Activated naive CD8-positive, alpha-beta T cell (primary cell): Measurements from ENCODE around the gene FKBP1B.

Experiments used
- H3K27ac Mint-ChIP-seq: one replicate; pipeline ENCODE4 v1.8.0; 2021; ENCODE audit warnings: mixed read lengths
- H3K27me3 Mint-ChIP-seq: one replicate; pipeline ENCODE4 v1.8.0; 2021; ENCODE audit warnings: mixed read lengths
- H3K36me3 Mint-ChIP-seq: one replicate; pipeline ENCODE4 v1.8.0; 2021; ENCODE audit warnings: mixed read lengths
- H3K4me1 Mint-ChIP-seq: one replicate; pipeline ENCODE4 v1.8.0; 2021; ENCODE audit warnings: low read depth, mixed read lengths
- H3K4me3 Mint-ChIP-seq: one replicate; pipeline ENCODE4 v1.8.0; 2021; ENCODE audit warnings: mild to moderate bottlenecking, mixed read lengths
- H3K9me3 Mint-ChIP-seq: one replicate; pipeline ENCODE4 v1.8.0; 2021; ENCODE audit warnings: low read depth, mixed read lengths

The FKBP1B gene

GRCh38 chr2:24073816-24074215 is 24.3 kb downstream of the FKBP1B start:
- Mint-ChIP-seq H3K36me3 (peaks cover 3% of the 10 kb centered on the region), H3K27me3 (no peaks in the 10 kb centered on the region), H3K27ac (no peak overlapping the region), H3K9me3 (no peaks in the 10 kb centered on the region), H3K4me3 (peak overlapping the region; percentile 12), H3K4me1 (peaks cover 32% of the 10 kb centered on the region)

- Mint-ChIP-seq H3K36me3 (peaks cover 3% of the 10 kb centered on the region), H3K27ac (peak overlapping the region; percentile 98), H3K27me3 (no peaks in the 10 kb centered on the region), H3K4me1 (peaks cover 32% of the 10 kb centered on the region), H3K9me3 (no peaks in the 10 kb centered on the region), H3K4me3 (peak overlapping the region; percentile 100)
These were observed 25.7 kb downstream of the FKBP1B start for GRCh38 chr2:24075259-24075658.

GRCh38 chr2:24075915-24076848 is 26.6 kb downstream of the FKBP1B start, which contains the start of gene SF3B6:
Gene SF3B6 (minus strand): TSS chr2:24076326. CDS start chr2:24076229, 97 bp downstream.
- peak within 1 kb of the TSS; percentile 100 for H3K4me3 Mint-ChIP-seq
- H3K4me1 Mint-ChIP-seq: peaks cover 32% of the 10 kb centered on the region
- peak within 1 kb of the TSS; percentile 98 for H3K27ac Mint-ChIP-seq
- peaks cover 4% of the 10 kb centered on the region for H3K36me3 Mint-ChIP-seq
- no peaks in the 10 kb centered on the region for H3K9me3 Mint-ChIP-seq
- H3K27me3 Mint-ChIP-seq: no peaks in the 10 kb centered on the region

GRCh38 chr2:24076849-24077534 is 27.5 kb downstream of the FKBP1B start:
- Mint-ChIP-seq H3K36me3 (peaks cover 4% of the 10 kb centered on the region), H3K27me3 (no peaks in the 10 kb centered on the region), H3K27ac (peak overlapping the region; percentile 83), H3K9me3 (no peaks in the 10 kb centered on the region), H3K4me3 (peak overlapping the region; percentile 100), H3K4me1 (peaks cover 32% of the 10 kb centered on the region)

GRCh38 chr2:24077535-24077877 is 28.0 kb downstream of the FKBP1B start:
- Mint-ChIP-seq H3K36me3 (peaks cover 4% of the 10 kb centered on the region), H3K27me3 (no peaks in the 10 kb centered on the region), H3K4me3 (peak overlapping the region; percentile 100), H3K4me1 (peaks cover 28% of the 10 kb centered on the region), H3K27ac (peak overlapping the region; percentile 83), H3K9me3 (no peaks in the 10 kb centered on the region)

- Mint-ChIP-seq H3K4me3 (peak overlapping the region; percentile 100), H3K27me3 (no peaks in the 10 kb centered on the region)
These were observed 28.3 kb downstream of the FKBP1B start for GRCh38 chr2:24077879-24078278.

GRCh38 chr2:24080701-24081100 is 31.2 kb downstream of the FKBP1B start:
- Mint-ChIP-seq H3K9me3 (no peaks in the 10 kb centered on the region), H3K36me3 (peaks cover 2% of the 10 kb centered on the region), H3K27me3 (no peaks in the 10 kb centered on the region), H3K4me1 (peaks cover 17% of the 10 kb centered on the region), H3K27ac (no peak overlapping the region), H3K4me3 (no peak overlapping the region)

More at GRCh38 chr2:24077879-24078278, 28.3 kb downstream of the FKBP1B start:
- H3K36me3 Mint-ChIP-seq: peaks cover 4% of the 10 kb centered on the region
- H3K27ac Mint-ChIP-seq: peak overlapping the region; percentile 83
- H3K9me3 Mint-ChIP-seq: no peaks in the 10 kb centered on the region
- peaks cover 25% of the 10 kb centered on the region for H3K4me1 Mint-ChIP-seq

GRCh38 chr2:24082787-24083566 is 33.4 kb downstream of the FKBP1B start:
- H3K4me1 Mint-ChIP-seq: peaks cover 12% of the 10 kb centered on the region
- peak overlapping the region; percentile 86 for H3K4me3 Mint-ChIP-seq
- no peaks in the 10 kb centered on the region for H3K9me3 Mint-ChIP-seq
- H3K27me3 Mint-ChIP-seq: no peaks in the 10 kb centered on the region
- H3K27ac Mint-ChIP-seq: no peak overlapping the region
- H3K36me3 Mint-ChIP-seq: peaks cover 3% of the 10 kb centered on the region

- no peak overlapping the region for H3K27ac Mint-ChIP-seq
These were observed 34.2 kb downstream of the FKBP1B start for GRCh38 chr2:24083567-24084385.

GRCh38 chr2:24084386-24085199 is 35.1 kb downstream of the FKBP1B start, which contains the start of gene TP53I3:
Gene TP53I3 (minus strand): TSS chr2:24084834. CDS start chr2:24084326, 508 bp downstream.
- Mint-ChIP-seq H3K4me3 (peak within 1 kb of the TSS; percentile 86), H3K36me3 (peaks cover 3% of the 10 kb centered on the region), H3K9me3 (no peaks in the 10 kb centered on the region), H3K4me1 (peaks cover 11% of the 10 kb centered on the region), H3K27ac (no peak within 1 kb of the TSS), H3K27me3 (no peaks in the 10 kb centered on the region)

More at GRCh38 chr2:24083567-24084385, 34.2 kb downstream of the FKBP1B start:
- Mint-ChIP-seq H3K4me3 (peak overlapping the region; percentile 86), H3K4me1 (peaks cover 11% of the 10 kb centered on the region), H3K9me3 (no peaks in the 10 kb centered on the region), H3K36me3 (peaks cover 3% of the 10 kb centered on the region), H3K27me3 (no peaks in the 10 kb centered on the region)

GRCh38 chr2:24085200-24085489 is 35.6 kb downstream of the FKBP1B start:
- Mint-ChIP-seq H3K9me3 (no peaks in the 10 kb centered on the region), H3K27ac (no peak overlapping the region), H3K36me3 (peaks cover 3% of the 10 kb centered on the region), H3K27me3 (no peaks in the 10 kb centered on the region), H3K4me1 (peaks cover 11% of the 10 kb centered on the region), H3K4me3 (peak overlapping the region; percentile 78)

- Mint-ChIP-seq H3K4me3 (no peak overlapping the region), H3K27ac (no peak overlapping the region), H3K36me3 (peaks cover 2% of the 10 kb centered on the region), H3K27me3 (no peaks in the 10 kb centered on the region), H3K9me3 (no peaks in the 10 kb centered on the region), H3K4me1 (peaks cover 11% of the 10 kb centered on the region)
These were observed 36.7 kb downstream of the FKBP1B start for GRCh38 chr2:24086241-24086640.

- H3K36me3 Mint-ChIP-seq: peaks cover 2% of the 10 kb centered on the region
- H3K27me3 Mint-ChIP-seq: no peaks in the 10 kb centered on the region
- H3K9me3 Mint-ChIP-seq: no peaks in the 10 kb centered on the region
- no peak overlapping the region for H3K4me3 Mint-ChIP-seq
- H3K4me1 Mint-ChIP-seq: peaks cover 11% of the 10 kb centered on the region
- no peak overlapping the region for H3K27ac Mint-ChIP-seq
These were observed 37.5 kb downstream of the FKBP1B start for GRCh38 chr2:24087032-24087431.
